Effector CD4-positive, alpha-beta T cell (primary cell): ENCODE measurements around the gene TFDP2.

ENCODE experiments used
- DNase-seq: peaks from one replicate; pipeline ENCODE4 v3.0.0-alpha.2; 2020

TFDP2 gene

DNA sequence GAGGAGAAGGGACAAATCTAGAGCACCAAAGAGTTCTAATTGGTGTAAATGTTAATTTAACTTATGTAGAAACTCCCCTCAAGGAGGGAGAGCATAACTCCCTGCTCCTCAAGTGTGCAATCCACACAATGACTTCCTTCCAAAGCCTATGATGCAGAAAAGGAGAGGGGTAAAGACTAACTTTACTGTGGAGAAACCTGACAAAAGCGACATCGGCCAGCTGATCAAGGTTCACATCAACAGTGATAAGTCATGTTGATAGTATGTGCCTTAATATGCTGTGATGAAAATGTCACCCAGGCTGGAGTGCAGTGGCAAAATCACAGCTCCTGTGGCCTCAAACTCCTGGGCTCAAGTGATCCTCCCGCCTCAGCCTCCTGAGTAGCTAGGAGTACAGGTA lies 76.5 kb downstream of the TFDP2 start:
- no peak for DNase-seq

DNA sequence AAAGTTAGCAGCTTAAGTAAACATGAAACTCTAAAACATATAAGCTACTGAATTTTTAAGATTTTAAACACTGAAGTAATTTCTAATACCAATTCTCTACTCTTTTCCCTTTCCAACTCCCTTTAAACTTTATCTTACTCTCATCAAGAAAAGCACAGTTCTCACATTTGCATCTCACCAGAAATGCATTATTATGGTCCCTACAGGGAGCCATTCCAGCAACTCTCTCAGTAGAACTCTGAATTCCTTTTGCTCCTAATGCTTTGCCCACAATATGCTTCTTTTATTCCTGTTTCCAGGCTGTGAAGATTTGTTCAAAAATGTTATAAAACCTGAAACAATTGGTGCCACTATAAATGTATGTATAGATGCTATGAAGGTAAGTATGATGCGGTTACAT lies 83.4 kb downstream of the TFDP2 start:
- DNase-seq = no peak

- no peak for DNase-seq
Observed at GRCh38 chr3:142065344-142065743, 84.0 kb downstream of the TFDP2 start.

DNA sequence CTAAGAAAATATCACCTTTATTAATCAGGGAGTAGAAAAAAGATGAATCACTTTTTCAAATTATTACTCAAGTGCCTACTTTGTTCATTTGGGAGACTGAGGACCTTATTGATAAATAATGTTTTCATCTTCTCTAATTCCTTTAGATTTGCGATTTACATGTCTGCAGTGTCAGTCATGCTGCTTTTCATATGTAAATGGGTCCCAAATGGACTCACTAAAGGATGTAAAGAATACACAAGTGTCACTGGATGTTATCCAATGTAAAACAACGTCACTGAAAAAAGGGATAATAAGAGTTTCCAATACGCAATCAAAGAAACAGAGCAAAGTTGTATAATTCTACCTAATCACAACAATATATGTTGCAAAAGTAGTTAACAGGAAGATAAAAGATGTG lies 84.9 kb downstream of the TFDP2 start:
- DNase-seq = no peak

DNA sequence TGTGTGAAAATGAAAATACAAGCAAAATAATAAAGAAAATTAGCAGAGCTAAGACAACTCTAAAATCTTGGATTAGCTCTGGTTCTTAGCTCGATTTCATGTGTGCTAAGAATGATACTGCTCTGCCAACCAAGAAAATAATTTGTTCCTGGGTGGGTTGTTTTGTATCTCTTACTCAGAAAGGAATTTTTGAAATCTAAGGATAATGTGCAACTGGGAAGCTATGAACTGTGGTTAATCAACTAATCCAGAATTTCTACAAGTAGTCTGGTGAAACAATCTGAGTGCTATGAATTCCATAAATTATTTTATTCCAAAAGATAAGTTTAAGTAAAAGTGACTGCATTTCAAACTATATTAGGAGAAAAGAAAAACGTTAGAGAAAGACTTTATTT lies 92.0 kb downstream of the TFDP2 start:
- DNase-seq = no peak

- DNase-seq = no peak
Observed at GRCh38 chr3:142056656-142057330, 92.6 kb downstream of the TFDP2 start.

DNA sequence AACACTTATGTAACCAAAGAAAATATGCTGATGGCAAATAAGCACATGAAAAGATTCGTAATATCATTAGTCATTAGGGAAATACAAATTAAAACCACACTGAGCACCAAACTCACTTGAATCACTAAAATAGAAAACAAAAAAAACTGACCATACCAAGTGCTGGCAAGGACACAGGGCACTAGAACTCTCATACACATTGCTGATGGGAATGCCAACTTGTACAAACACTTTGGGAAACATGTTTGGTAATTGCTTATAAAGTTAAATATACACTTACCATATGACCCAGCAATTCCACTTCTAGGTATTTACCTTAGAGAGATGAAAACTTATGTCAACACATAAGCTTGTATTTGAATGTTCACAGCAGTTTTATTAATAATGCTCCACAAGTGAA lies 95.5 kb downstream of the TFDP2 start:
- DNase-seq = no peak

DNA sequence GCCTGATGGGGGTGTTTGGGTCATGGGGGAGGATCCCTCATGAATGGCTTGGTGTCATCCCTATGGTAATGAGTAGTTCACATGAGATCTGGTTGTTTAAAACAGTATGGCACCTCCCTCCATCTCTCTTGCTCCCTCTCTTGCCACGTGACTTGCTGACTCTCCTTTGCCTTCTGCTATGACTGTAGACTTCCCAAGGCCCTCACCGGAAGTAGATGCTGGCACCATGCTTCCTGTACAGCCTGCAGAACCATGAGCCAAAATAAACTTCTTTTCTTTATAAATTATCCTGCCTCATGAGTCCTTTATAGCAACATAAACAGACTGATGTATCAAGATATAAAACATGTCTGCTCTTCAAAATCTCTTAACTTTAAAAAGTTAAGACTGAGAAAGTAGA lies 96.1 kb downstream of the TFDP2 start:
- no peak for DNase-seq

DNA sequence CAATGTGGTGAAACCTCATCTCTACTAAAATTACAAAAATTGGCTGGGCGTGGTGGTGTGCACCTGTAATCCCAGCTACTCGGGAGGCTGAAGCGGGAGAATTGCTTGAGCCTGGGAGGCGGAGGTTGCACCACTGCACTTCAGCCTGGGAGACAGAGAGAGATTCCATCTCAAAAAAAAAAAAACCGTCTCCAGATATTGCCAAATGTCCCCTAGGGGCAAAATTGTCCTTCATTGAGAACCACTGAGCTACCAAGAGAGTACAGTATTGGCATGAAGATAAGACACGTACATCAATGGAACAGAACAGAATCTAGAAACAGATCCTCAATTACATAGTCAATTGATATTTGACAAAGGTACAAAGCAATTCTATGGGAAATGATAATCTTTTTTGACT lies 98.0 kb downstream of the TFDP2 start:
- DNase-seq = no peak

DNA sequence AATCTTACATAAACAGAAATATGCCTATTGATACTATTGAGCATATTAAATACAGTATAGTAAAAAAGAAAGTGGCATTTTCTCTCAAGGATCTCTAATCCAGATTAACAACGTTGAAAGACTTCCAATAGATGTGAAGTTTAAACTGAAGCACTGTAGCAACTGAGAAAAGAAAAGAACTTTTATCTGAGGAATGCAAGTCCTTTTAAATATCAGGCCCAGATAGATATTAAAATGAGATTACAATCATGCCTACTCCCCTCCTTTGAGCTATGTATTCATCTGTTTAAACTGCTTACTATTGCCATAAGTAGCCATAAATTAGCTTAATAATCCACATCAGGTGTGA lies 102.3 kb downstream of the TFDP2 start:
- no peak for DNase-seq

- DNase-seq = no peak
Observed at GRCh38 chr3:142046320-142047020, 102.9 kb downstream of the TFDP2 start.

GRCh38 chr3:142040941-142041491 lies 108.3 kb downstream of the TFDP2 start:
- DNase-seq = no peak

- no peak for DNase-seq
Observed at GRCh38 chr3:142035308-142035922, 113.9 kb downstream of the TFDP2 start.

DNA sequence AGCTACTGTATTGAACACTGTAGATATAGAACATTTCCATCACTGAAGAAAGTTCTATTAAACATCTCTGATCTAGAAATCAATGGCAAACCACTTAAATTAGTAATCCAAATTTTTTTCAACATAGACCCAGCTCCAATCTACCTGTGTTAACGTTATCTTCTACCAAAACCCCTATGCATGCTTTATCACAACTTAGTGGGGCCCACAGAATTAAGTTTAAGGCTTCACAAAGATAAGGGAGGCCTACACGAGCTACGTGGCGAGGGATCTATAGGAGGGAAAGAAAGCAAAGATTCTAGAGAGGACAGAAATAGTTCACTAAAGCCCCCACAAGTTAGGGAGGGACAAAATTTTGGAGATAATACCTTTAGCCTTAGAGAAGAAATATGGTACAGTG lies 116.1 kb downstream of the TFDP2 start:
- DNase-seq = no peak

GRCh38 chr3:142031575-142031974 lies 117.8 kb downstream of the TFDP2 start:
- no peak for DNase-seq

- no peak for DNase-seq
Observed at GRCh38 chr3:142029791-142030190, 119.6 kb downstream of the TFDP2 start.

DNA sequence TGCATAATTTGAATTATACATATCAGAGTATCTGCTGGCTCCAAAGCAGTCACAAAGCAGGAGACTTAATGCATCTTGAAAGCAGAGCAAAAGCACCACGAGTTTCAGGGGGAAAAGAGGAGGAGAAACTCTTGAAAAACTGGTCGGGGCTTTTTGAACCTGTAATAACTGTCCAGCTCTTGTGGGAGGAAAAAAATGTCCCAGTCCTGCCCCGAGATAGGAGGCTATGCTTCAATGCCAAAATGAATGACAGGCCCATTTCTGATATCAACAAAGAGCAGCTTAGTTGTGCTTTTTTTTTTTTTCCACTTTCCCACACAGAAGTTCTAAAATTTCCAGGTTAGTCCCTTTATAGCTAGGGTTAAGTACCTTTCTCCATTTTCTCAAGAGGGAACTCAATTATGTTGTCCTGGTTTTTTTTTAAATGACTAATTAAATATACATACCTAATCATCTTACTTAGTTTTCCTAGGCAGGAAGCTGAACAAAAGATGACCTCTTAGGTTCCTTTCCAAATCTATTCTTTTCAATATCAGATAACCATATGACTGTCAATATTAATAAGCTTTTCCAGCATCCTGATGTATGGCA lies 120.2 kb downstream of the TFDP2 start:
- no peak for DNase-seq

GRCh38 chr3:142028243-142028777 lies 121.0 kb downstream of the TFDP2 start:
- DNase-seq = peak; percentile 9

DNA sequence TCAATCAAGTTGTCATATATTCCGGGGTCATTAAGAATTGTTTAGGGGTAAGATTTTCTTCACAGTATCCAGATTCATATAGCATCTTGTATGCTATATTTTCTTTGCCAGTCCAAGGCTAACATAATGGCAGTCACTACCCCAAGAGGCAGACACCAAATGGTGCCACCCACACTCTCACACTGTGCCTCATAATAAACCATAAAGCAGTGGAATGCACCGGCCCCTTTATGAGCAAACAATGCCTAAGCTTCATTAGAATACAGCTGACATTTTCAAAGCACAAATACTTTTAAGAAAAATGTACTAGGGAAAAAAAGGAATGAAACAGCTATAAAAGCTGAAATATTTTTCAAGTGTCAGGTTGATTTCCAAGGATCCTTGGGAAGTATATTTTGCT lies 121.6 kb downstream of the TFDP2 start:
- DNase-seq = no peak

GRCh38 chr3:142027300-142027699 lies 122.0 kb downstream of the TFDP2 start:
- DNase-seq = no peak

DNA sequence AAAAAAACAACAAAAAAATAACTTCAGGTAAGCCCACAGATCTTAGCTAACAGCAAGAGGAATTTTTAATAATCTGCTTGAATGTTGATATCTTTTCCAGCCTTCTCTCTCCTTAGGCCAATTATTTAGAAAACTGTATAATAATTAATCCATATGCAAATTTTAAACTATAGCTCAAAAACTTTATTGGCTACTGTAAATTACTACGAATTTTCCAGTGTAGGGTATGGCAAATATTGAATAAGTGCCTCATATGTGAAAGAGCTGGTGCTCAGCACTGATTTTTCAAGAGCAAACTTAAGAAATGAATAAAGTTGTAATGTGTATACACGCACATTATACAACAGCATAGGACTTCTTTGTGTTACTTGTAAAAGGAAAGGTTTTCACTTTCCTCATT lies 123.0 kb downstream of the TFDP2 start:
- no peak for DNase-seq

DNA sequence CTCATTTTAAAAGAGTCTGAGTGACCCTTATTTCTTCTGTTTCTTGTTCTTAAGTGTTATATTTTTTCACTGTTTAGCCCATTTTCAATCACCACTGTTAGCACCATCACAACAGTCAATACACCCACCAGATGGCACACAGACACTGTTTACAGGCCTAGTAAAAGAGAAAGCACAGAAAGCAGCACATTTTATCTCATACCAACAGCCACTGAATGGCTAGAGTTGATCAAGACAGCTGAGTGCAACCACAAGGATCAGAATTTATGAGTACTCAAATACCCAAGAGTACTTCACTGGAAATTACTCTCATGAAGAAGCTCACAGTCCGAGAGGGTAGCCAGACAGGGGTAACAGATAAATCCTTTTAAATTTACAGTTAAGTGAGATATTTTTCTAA lies 127.0 kb downstream of the TFDP2 start:
- DNase-seq = no peak

GRCh38 chr3:142021127-142021526 lies 128.2 kb downstream of the TFDP2 start:
- no peak for DNase-seq
